Skeletal muscle tissue (tissue), 4 donors: ENCODE measurements around the gene LHX4. TPM values are rescaled to one million over a fixed set of nuclear protein-coding genes. Genes with fewer than 3 reads are reported as not detected.

Experiments
- H3K27ac ChIP-seq: one replicate; pipeline ENCODE4 v1.7.0; 2013; ENCODE audit warnings: mild to moderate bottlenecking, low read depth, low read length, inconsistent platforms
- H3K27me3 ChIP-seq, 3 donors: one replicate each; pipeline ENCODE4 v1.7.0; 2013; ENCODE audit warnings: low read length in 3 of 3; ENCODE audit not compliant: control insufficient read depth in 3 of 3, insufficient read depth in 3 of 3
- H3K36me3 ChIP-seq, 3 donors: one replicate each; pipeline ENCODE4 v1.7.0; 2013; ENCODE audit warnings: low read length in 3 of 3; ENCODE audit not compliant: control insufficient read depth in 3 of 3, insufficient read depth in 3 of 3
- H3K4me1 ChIP-seq, 3 donors: one replicate each; pipeline ENCODE4 v1.7.0; 2013; ENCODE audit warnings: low read length in 3 of 3, mild to moderate bottlenecking in 3 of 3; ENCODE audit not compliant: control insufficient read depth in 3 of 3, insufficient read depth in 3 of 3
- H3K4me3 ChIP-seq, 3 donors: one replicate each; pipeline ENCODE4 v1.7.0; 2013; ENCODE audit warnings: low read length in 3 of 3
- H3K9ac ChIP-seq, 3 donors: one replicate each; pipeline ENCODE4 v1.7.0; 2013; ENCODE audit warnings: low read length in 3 of 3, mild to moderate bottlenecking in 3 of 3, moderate library complexity in 2 of 3, low read depth in 1 of 3
- H3K9me3 ChIP-seq, 3 donors: one replicate each; pipeline ENCODE4 v1.7.0; 2013; ENCODE audit warnings: low read length in 3 of 3; ENCODE audit not compliant: control insufficient read depth in 3 of 3
- total RNA-seq: library from RNA; depleted of rRNA; stranded (reverse); fragments of >200 nt; gene quantifications from one replicate; pipeline ENCODE4 v1.2.3, GENCODE V29; 2014
- donor health status: Osteomylitis.

Gene LHX4
- total RNA-seq, 1 donor from 2014 or later, result not detected

DNA sequence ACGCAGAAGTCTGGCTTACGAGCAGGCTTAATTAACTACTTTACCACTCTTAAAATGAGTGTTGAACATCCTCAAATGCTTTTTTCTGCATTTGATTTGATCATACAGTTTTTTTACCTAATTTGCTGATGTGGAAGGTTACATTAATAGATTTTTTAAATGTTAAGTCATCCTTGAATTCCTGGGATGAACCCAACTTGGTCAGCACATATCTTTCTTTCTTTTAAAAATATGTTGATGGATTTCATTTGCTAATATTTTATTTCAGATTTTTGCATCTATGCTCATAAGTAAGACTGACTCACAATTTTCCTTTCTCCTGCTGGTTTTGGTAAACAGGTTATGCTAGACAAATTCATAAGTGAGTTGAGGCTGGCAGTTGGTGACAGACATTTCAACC lies 82.9 kb downstream of the LHX4 start:
- H3K27me3 ChIP-seq, result no peaks in the 10 kb centered on the region
- H3K36me3 ChIP-seq, result peaks cover 0 to 4% (median 0%) of the 10 kb centered on the region in 3 donors
- no peaks in the 10 kb centered on the region for H3K4me1 ChIP-seq
- H3K9me3 ChIP-seq, result no peaks in the 10 kb centered on the region
- H3K9ac ChIP-seq, result no peak overlapping the region
- no peak overlapping the region for H3K27ac ChIP-seq
- H3K4me3 ChIP-seq, result no peak overlapping the region

DNA sequence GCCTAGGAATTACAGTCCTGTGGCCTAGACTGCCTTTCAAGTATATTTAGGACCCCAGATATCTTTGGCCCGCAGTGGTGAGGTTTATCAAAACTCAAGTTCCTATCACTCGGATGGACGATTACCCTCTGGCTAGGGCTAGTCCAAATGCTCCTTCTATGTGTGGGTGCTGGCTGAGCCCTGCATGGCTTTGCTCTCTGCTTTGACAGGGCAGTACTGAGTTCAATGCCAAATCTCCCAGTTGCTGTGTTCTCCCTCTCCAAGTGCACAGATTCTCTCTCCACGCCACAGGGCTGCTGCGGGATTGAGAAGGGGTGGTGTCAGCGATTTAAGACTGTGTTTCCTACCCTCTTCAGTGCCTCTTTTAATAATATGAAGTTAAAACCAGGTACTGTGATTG lies 97.0 kb downstream of the LHX4 start:
- H3K9me3 ChIP-seq, result no peaks in the 10 kb centered on the region
- no peaks in the 10 kb centered on the region for H3K27me3 ChIP-seq
- no peaks in the 10 kb centered on the region for H3K4me1 ChIP-seq
- no peak overlapping the region for H3K9ac ChIP-seq
- no peaks in the 10 kb centered on the region for H3K36me3 ChIP-seq
- H3K27ac ChIP-seq, result no peak overlapping the region
- H3K4me3 ChIP-seq, result no peak overlapping the region

Other genes with a start within 250 kb of the LHX4 start
- gene QSOX1, start 75.4 kb upstream of the LHX4 start, total RNA-seq, result 4.2 TPM